Measurements from ENCODE around the gene EXOC8.

EXOC8 gene

GRCh38 chr1:231301990-231302389 lies 35.7 kb downstream of the EXOC8 start:
- POLR2A ChIA-PET: no interaction called here

GRCh38 chr1:231295938-231296337 lies 41.7 kb downstream of the EXOC8 start:
- DNase-seq (ENCODE audit: low read depth, low spot score): no peak
- CTCF ChIA-PET: no interaction called here
- no peak overlapping the region for H3K4me3 ChIP-seq (ENCODE audit: low read depth, low read length)
- no peak for TF ChIP-seq CTCF (IDR thresholded peaks at IDR 0.05; ENCODE audit: insufficient read depth, low read length, missing control alignments)
- POLR2A ChIA-PET: no interaction called here

More at GRCh38 chr1:231301990-231302389, 35.7 kb downstream of the EXOC8 start:
- DNase-seq (ENCODE audit: low read depth, low spot score): no peak
- H3K4me3 ChIP-seq (ENCODE audit: low read depth, low read length): no peak overlapping the region
- no peak for TF ChIP-seq CTCF (IDR thresholded peaks at IDR 0.05; ENCODE audit: insufficient read depth, low read length, missing control alignments)
- CTCF ChIA-PET: no interaction called here

GRCh38 chr1:231286603-231287002 lies 51.0 kb downstream of the EXOC8 start:
- TF ChIP-seq CTCF (IDR thresholded peaks at IDR 0.05; ENCODE audit: insufficient read depth, low read length, missing control alignments): no peak
- no peak overlapping the region for H3K4me3 ChIP-seq (ENCODE audit: low read depth, low read length)
- CTCF ChIA-PET: no interaction called here
- POLR2A ChIA-PET: no interaction called here
- no peak for DNase-seq (ENCODE audit: low read depth, low spot score)

- TF ChIP-seq CTCF (IDR thresholded peaks at IDR 0.05; ENCODE audit: insufficient read depth, low read length, missing control alignments): no peak
- POLR2A ChIA-PET: no interaction called here
- H3K4me3 ChIP-seq (ENCODE audit: low read depth, low read length): no peak overlapping the region
- CTCF ChIA-PET: interaction anchor here (1.1 kb wide), 1 partner anchor 13 kb away, joined by 4 read pairs; no protein-coding TSS in a partner anchor
- no peak for DNase-seq (ENCODE audit: low read depth, low spot score)
Measured at GRCh38 chr1:231284441-231284840, 53.2 kb downstream of the EXOC8 start.

Measured in AG04449 (cell line).